Activated T-helper 1 cell treated with anti-CD3 and anti-CD28 coated beads, Interleukin-12 subunit alpha, Interleukin-12 subunit beta, Interleukin-2, Interleukin-4 antibody, amounts not matched to agents 30 ng/mL and 10 ng/mL and 1 ng/mL, durations not matched to agents 14 hours and 24 hours and 36 hours (primary cell): ENCODE measurements around the gene BLTP3A. TPM values are rescaled to one million over a fixed set of nuclear protein-coding genes. Genes with fewer than 3 reads are reported as not detected.
"Not testable (repeated sequence)": the region's sequence is repeated elsewhere in the genome, so short reads cannot be mapped to it uniquely, and the experiment has no call there.

ENCODE experiments used
- DNase-seq: peaks from one replicate; pipeline ENCODE4 v3.0.0; 2021; ENCODE audit warnings: low spot score
- H3K27ac Mint-ChIP-seq: one replicate; pipeline ENCODE4 v1.8.0; 2021; ENCODE audit warnings: mild to moderate bottlenecking, mixed read lengths
- H3K27me3 Mint-ChIP-seq: one replicate; pipeline ENCODE4 v1.8.0; 2022; ENCODE audit warnings: mild to moderate bottlenecking, moderate library complexity, mixed read lengths; ENCODE audit not compliant: insufficient read depth
- H3K36me3 Mint-ChIP-seq: one replicate; pipeline ENCODE4 v1.8.0; 2021; ENCODE audit warnings: low read depth, mixed read lengths
- H3K4me1 Mint-ChIP-seq: one replicate; pipeline ENCODE4 v1.8.0; 2021; ENCODE audit warnings: low read depth, mixed read lengths
- H3K4me3 Mint-ChIP-seq: one replicate; pipeline ENCODE4 v1.8.0; 2021; ENCODE audit warnings: mild to moderate bottlenecking, moderate library complexity, mixed read lengths
- H3K9me3 Mint-ChIP-seq: one replicate; pipeline ENCODE4 v1.8.0; 2021; ENCODE audit warnings: mixed read lengths
- intact Hi-C: fragments of 100-400 bp; cut with micrococcal nuclease; formaldehyde crosslinking; loops from one replicate; pipeline ENCODE4 v1.15.1; 2024
- total RNA-seq: library from RNA; stranded (reverse); gene quantifications from 2 replicates; pipeline ENCODE4 v1.2.3, GENCODE V29; 2022

The BLTP3A gene
- total RNA-seq, 1 donor from 2014 or later = 17.8 TPM

- H3K4me3 Mint-ChIP-seq, H3K27me3 Mint-ChIP-seq, H3K9me3 Mint-ChIP-seq, H3K4me1 Mint-ChIP-seq, H3K36me3 Mint-ChIP-seq, H3K27ac Mint-ChIP-seq, intact Hi-C loops, DNase-seq: not testable (repeated sequence)
Observed at GRCh38 chr6:34818872-34819570, 27.1 kb downstream of the BLTP3A start.

- Mint-ChIP-seq H3K36me3 (peaks cover 4% of the 10 kb centered on the region), H3K27me3 (no peaks in the 10 kb centered on the region), H3K4me3 (no peak overlapping the region), H3K27ac (no peak overlapping the region), H3K4me1 (no peaks in the 10 kb centered on the region), H3K9me3 (no peaks in the 10 kb centered on the region)
- DNase-seq = no peak
- intact Hi-C loops = no loop called here
Observed at GRCh38 chr6:34819571-34820480, 27.9 kb downstream of the BLTP3A start.

- Mint-ChIP-seq H3K4me1 (no peaks in the 10 kb centered on the region), H3K36me3 (peaks cover 4% of the 10 kb centered on the region)
- DNase-seq = no peak
Observed at GRCh38 chr6:34829137-34829536, 37.3 kb downstream of the BLTP3A start.

GRCh38 chr6:34832942-34833341 lies 41.1 kb downstream of the BLTP3A start:
- Mint-ChIP-seq H3K4me3 (no peak overlapping the region), H3K27me3 (no peaks in the 10 kb centered on the region), H3K4me1 (peaks cover 3% of the 10 kb centered on the region), H3K36me3 (peaks cover 15% of the 10 kb centered on the region), H3K9me3 (no peaks in the 10 kb centered on the region), H3K27ac (no peak overlapping the region)
- intact Hi-C loops = no loop called here
- DNase-seq = no peak

More at GRCh38 chr6:34829137-34829536, 37.3 kb downstream of the BLTP3A start:
- Mint-ChIP-seq H3K27me3 (no peaks in the 10 kb centered on the region), H3K4me3 (no peak overlapping the region), H3K9me3 (no peaks in the 10 kb centered on the region), H3K27ac (no peak overlapping the region)
- intact Hi-C loops = no loop called here

GRCh38 chr6:34834789-34835518 lies 43.1 kb downstream of the BLTP3A start:
- Mint-ChIP-seq H3K27me3 (no peaks in the 10 kb centered on the region), H3K4me3 (no peak overlapping the region), H3K27ac (no peak overlapping the region), H3K4me1 (peaks cover 10% of the 10 kb centered on the region), H3K36me3 (peaks cover 21% of the 10 kb centered on the region), H3K9me3 (no peaks in the 10 kb centered on the region)
- no peak for DNase-seq
- intact Hi-C loops = no loop called here

GRCh38 chr6:34836008-34836407 lies 44.1 kb downstream of the BLTP3A start:
- no peak for DNase-seq
- Mint-ChIP-seq H3K9me3 (no peaks in the 10 kb centered on the region), H3K27me3 (no peaks in the 10 kb centered on the region), H3K4me3 (no peak overlapping the region), H3K4me1 (peaks cover 10% of the 10 kb centered on the region), H3K27ac (no peak overlapping the region), H3K36me3 (peaks cover 21% of the 10 kb centered on the region)
- intact Hi-C loops = no loop called here

GRCh38 chr6:34836451-34836850 lies 44.6 kb downstream of the BLTP3A start:
- H3K27ac Mint-ChIP-seq = no peak overlapping the region
- no peaks in the 10 kb centered on the region for H3K9me3 Mint-ChIP-seq
- no peaks in the 10 kb centered on the region for H3K27me3 Mint-ChIP-seq
- peaks cover 22% of the 10 kb centered on the region for H3K36me3 Mint-ChIP-seq
- intact Hi-C loops = no loop called here
- no peak overlapping the region for H3K4me3 Mint-ChIP-seq
- peaks cover 10% of the 10 kb centered on the region for H3K4me1 Mint-ChIP-seq
- DNase-seq = no peak

GRCh38 chr6:34837528-34837927 lies 45.6 kb downstream of the BLTP3A start:
- no peaks in the 10 kb centered on the region for H3K27me3 Mint-ChIP-seq
- H3K4me1 Mint-ChIP-seq = peaks cover 10% of the 10 kb centered on the region
- intact Hi-C loops = no loop called here
- H3K4me3 Mint-ChIP-seq = no peak overlapping the region
- no peaks in the 10 kb centered on the region for H3K9me3 Mint-ChIP-seq
- no peak for DNase-seq
- no peak overlapping the region for H3K27ac Mint-ChIP-seq
- H3K36me3 Mint-ChIP-seq = peaks cover 24% of the 10 kb centered on the region

GRCh38 chr6:34839666-34840352 lies 47.9 kb downstream of the BLTP3A start:
- no peak overlapping the region for H3K27ac Mint-ChIP-seq
- peaks cover 23% of the 10 kb centered on the region for H3K36me3 Mint-ChIP-seq
- intact Hi-C loops = no loop called here

More at GRCh38 chr6:34839666-34840352, 47.9 kb downstream of the BLTP3A start:
- H3K4me1 Mint-ChIP-seq = peaks cover 10% of the 10 kb centered on the region
- H3K9me3 Mint-ChIP-seq = no peaks in the 10 kb centered on the region
- no peaks in the 10 kb centered on the region for H3K27me3 Mint-ChIP-seq
- no peak for DNase-seq
- no peak overlapping the region for H3K4me3 Mint-ChIP-seq

Other genes with a start within 250 kb of the BLTP3A start
- gene SPDEF, start 235.8 kb upstream of the BLTP3A start, total RNA-seq = not detected in 2 replicates
- 62.7 and 64.4 TPM in 2 replicates for gene ILRUN, start 95.3 kb upstream of the BLTP3A start, total RNA-seq
- gene SNRPC, start 34.6 kb upstream of the BLTP3A start, total RNA-seq = 163 and 185 TPM in 2 replicates
- 37.2 and 38.4 TPM in 2 replicates for gene TAF11, start 96.0 kb downstream of the BLTP3A start, total RNA-seq
- 9.5 and 9.6 TPM in 2 replicates for gene ANKS1A, start 97.2 kb downstream of the BLTP3A start, total RNA-seq